CD14-positive monocyte (primary cell): Measurements from ENCODE around the gene HPCAL4. TPM values are rescaled to one million over a fixed set of nuclear protein-coding genes. Genes with fewer than 3 reads are reported as not detected.

Experiments
- DNase-seq, 3 donors: peaks; one replicate each; pipeline ENCODE4 v3.0.0-alpha.2; 2011 to 2022
- H2AFZ ChIP-seq: 2 replicates; pipeline ENCODE4 v1.6.0; 2012; ENCODE audit warnings: mild to moderate bottlenecking, low read depth, low read length, inconsistent platforms; ENCODE audit not compliant: insufficient read depth, poor library complexity, severe bottlenecking
- H3K27ac ChIP-seq, 2 donors: 1 replicate in 1 of 2; 2 replicates in 1 of 2; pipeline ENCODE4 v1.5.1; 2012 to 2013; ENCODE audit warnings: low read length in 2 of 2, control low read depth in 1 of 2, inconsistent platforms in 1 of 2, low read depth in 1 of 2, mild to moderate bottlenecking in 1 of 2
- H3K27me3 ChIP-seq, 2 donors: one replicate each; pipeline versions ENCODE4 v1.6.0 to v1.6.1; 2011 to 2013; ENCODE audit warnings: low read length in 2 of 2; ENCODE audit not compliant: control insufficient read depth in 2 of 2, insufficient read depth in 2 of 2
- H3K36me3 ChIP-seq, 2 donors: replicated peaks in 1 of 2; 1 replicate in 1 of 2; 2 replicates in 1 of 2; pipeline versions ENCODE4 v1.5.1 to v1.6.1; 2012 to 2013; ENCODE audit warnings: low read length in 2 of 2, control low read depth in 1 of 2, inconsistent platforms in 1 of 2, mild to moderate bottlenecking in 1 of 2; ENCODE audit not compliant: insufficient read depth in 2 of 2, control insufficient read depth in 1 of 2
- H3K4me1 ChIP-seq, 2 donors: 1 replicate in 1 of 2; 2 replicates in 1 of 2; pipeline versions ENCODE4 v1.5.1 to v1.6.1; 2012 to 2013; ENCODE audit warnings: low read length in 2 of 2, control low read depth in 1 of 2, inconsistent platforms in 1 of 2, mild to moderate bottlenecking in 1 of 2, moderate library complexity in 1 of 2; ENCODE audit not compliant: insufficient read depth in 2 of 2, control insufficient read depth in 1 of 2
- H3K4me2 ChIP-seq: replicated peaks from 2 replicates; pipeline ENCODE3; 2012; ENCODE audit warnings: low read length, moderate library complexity, mild to moderate bottlenecking; ENCODE audit not compliant: poor library complexity, severe bottlenecking; ENCODE audit errors: extremely low read depth
- H3K4me3 ChIP-seq, 3 experiments: fragments of 200-600 bp in 1 of 3; sonication (generic) in 1 of 3; replicated peaks in 1 of 3; 1 replicate in 2 of 3; 2 replicates in 1 of 3; pipeline ENCODE4 v1.5.1; 2011 to 2013; ENCODE audit warnings: low read length in 3 of 3, mild to moderate bottlenecking in 3 of 3, control low read depth in 2 of 3, low read depth in 2 of 3, inconsistent platforms in 1 of 3, moderate library complexity in 1 of 3
- H3K79me2 ChIP-seq: 2 replicates; pipeline ENCODE4 v1.6.0; 2012; ENCODE audit warnings: mild to moderate bottlenecking, control low read depth, inconsistent platforms, low read length, moderate library complexity; ENCODE audit not compliant: insufficient read depth
- H3K9ac ChIP-seq: 2 replicates; pipeline ENCODE4 v1.6.0; 2017; ENCODE audit warnings: low read length, mild to moderate bottlenecking; ENCODE audit not compliant: insufficient read depth, poor library complexity, severe bottlenecking
- H3K9me3 ChIP-seq, 2 donors: replicated peaks in 1 of 2; 1 replicate in 1 of 2; 2 replicates in 1 of 2; pipeline versions ENCODE4 v1.5.1 to v1.6.1; 2012 to 2013; ENCODE audit warnings: low read length in 2 of 2, control low read depth in 1 of 2; ENCODE audit not compliant: control insufficient read depth in 1 of 2, insufficient read depth in 1 of 2
- H4K20me1 ChIP-seq: 2 replicates; pipeline ENCODE4 v1.6.0; 2012; ENCODE audit warnings: mild to moderate bottlenecking, low read length, control low read depth, moderate library complexity; ENCODE audit not compliant: insufficient read depth
- H3K27ac Mint-ChIP-seq, 7 donors: one replicate each; pipeline ENCODE4 v1.8.0; 2020; ENCODE audit warnings: mild to moderate bottlenecking in 7 of 7, mixed read lengths in 7 of 7, moderate library complexity in 6 of 7, inconsistent platforms in 2 of 7
- H3K27me3 Mint-ChIP-seq, 3 donors: one replicate each; pipeline ENCODE4 v1.8.0; 2021 to 2022; ENCODE audit warnings: low read depth in 3 of 3, mild to moderate bottlenecking in 3 of 3, mixed read lengths in 3 of 3, moderate library complexity in 3 of 3, inconsistent platforms in 1 of 3
- H3K36me3 Mint-ChIP-seq, 2 donors: one replicate each; pipeline ENCODE4 v1.8.0; 2020; ENCODE audit warnings: mixed read lengths in 2 of 2, inconsistent platforms in 1 of 2, mild to moderate bottlenecking in 1 of 2
- H3K4me1 Mint-ChIP-seq: one replicate; pipeline ENCODE4 v1.8.0; 2020; ENCODE audit warnings: mild to moderate bottlenecking, mixed read lengths
- H3K4me3 Mint-ChIP-seq, 2 donors: one replicate each; pipeline ENCODE4 v1.8.0; 2020; ENCODE audit warnings: mild to moderate bottlenecking in 2 of 2, mixed read lengths in 2 of 2, moderate library complexity in 1 of 2
- H3K9me3 Mint-ChIP-seq, 7 donors: one replicate each; pipeline ENCODE4 v1.8.0; 2020 to 2022; ENCODE audit warnings: mixed read lengths in 7 of 7, mild to moderate bottlenecking in 6 of 7, moderate library complexity in 6 of 7, inconsistent platforms in 2 of 7
- WGBS: methylation state at CpG from one replicate; pipeline ENCODE4 v1.1.5; 2013; ENCODE audit warnings: missing lambda C conversion rate; ENCODE audit not compliant: insufficient coverage; 5-methylcytosine and 5-hydroxymethylcytosine counted together
- intact Hi-C, 2 donors: fragments of 100-400 bp; cut with micrococcal nuclease; formaldehyde crosslinking; loops; one replicate each; pipeline versions ENCODE4 v1.15.0 to v1.15.1; 2023
- polyA plus RNA-seq, 3 donors: library from polyadenylated mRNA; depleted of rRNA in 1 of 3; unstranded in 2 of 3; stranded (reverse) in 1 of 3; fragments of 300-500 nt in 2 of 3; fragments of >200 nt in 1 of 3; fragmentation: Illumina TruSeq in 2 of 3; gene quantifications; 1 replicate in 2 of 3; 2 replicates in 1 of 3; pipeline ENCODE4 v1.2.3, GENCODE V29; 2012 to 2021
- TF ChIP-seq, protein P1 (sequence below): fragments of 200-600 bp; IDR thresholded peaks from one replicate; pipeline ENCODE4 v1.8.0; 2022; ENCODE audit warnings: antibody characterized with exemption, mild to moderate bottlenecking

Gene HPCAL4
- polyA plus RNA-seq, 3 donors, result 0.03 to 0.05 TPM; not detected in 1

DNA sequence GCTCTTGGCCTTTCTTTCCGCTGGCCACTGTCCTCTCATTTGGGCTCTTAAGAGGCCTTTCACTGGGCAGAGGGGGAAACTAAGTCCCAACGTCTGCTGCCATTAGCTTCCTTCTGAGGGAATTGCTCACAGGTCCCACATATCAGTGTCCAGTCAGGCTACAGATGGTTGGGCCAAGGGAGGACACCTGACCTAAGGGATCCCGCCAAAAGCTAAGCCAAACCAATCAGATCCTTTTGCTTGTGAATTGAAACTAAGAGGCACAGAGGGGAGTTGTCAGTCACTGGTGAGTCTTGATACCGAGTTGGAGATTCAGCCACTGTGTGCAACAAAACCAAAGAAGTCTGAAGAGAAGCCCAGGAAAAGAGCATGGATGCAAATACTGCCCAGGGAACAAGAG, 13.6 kb downstream of the HPCAL4 start:
- Histone ChIP-seq H3K4me2 (no peak overlapping the region), H4K20me1 (no peaks in the 10 kb centered on the region), H2AFZ (no peak overlapping the region), H3K36me3 (no peaks in the 10 kb centered on the region), H3K27me3 (peaks cover 19 to 43% of the 10 kb centered on the region in 2 donors), H3K9me3 (no peaks in the 10 kb centered on the region), H3K79me2 (no peaks in the 10 kb centered on the region), H3K4me3 (no peak overlapping the region), H3K27ac (no peak overlapping the region), H3K9ac (no peak overlapping the region), H3K4me1 (no peaks in the 10 kb centered on the region)
- TF ChIP-seq, protein P1, sequence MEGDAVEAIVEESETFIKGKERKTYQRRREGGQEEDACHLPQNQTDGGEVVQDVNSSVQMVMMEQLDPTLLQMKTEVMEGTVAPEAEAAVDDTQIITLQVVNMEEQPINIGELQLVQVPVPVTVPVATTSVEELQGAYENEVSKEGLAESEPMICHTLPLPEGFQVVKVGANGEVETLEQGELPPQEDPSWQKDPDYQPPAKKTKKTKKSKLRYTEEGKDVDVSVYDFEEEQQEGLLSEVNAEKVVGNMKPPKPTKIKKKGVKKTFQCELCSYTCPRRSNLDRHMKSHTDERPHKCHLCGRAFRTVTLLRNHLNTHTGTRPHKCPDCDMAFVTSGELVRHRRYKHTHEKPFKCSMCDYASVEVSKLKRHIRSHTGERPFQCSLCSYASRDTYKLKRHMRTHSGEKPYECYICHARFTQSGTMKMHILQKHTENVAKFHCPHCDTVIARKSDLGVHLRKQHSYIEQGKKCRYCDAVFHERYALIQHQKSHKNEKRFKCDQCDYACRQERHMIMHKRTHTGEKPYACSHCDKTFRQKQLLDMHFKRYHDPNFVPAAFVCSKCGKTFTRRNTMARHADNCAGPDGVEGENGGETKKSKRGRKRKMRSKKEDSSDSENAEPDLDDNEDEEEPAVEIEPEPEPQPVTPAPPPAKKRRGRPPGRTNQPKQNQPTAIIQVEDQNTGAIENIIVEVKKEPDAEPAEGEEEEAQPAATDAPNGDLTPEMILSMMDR, result no peak
- Mint-ChIP-seq H3K27ac (no peak overlapping the region), H3K4me3 (no peak overlapping the region), H3K36me3 (no peaks in the 10 kb centered on the region), H3K4me1 (peaks cover 7% of the 10 kb centered on the region), H3K27me3 (peaks cover 34 to 53% (median 48%) of the 10 kb centered on the region in 3 donors), H3K9me3 (peaks cover 0 to 6% (median 0%) of the 10 kb centered on the region in 7 donors)
- intact Hi-C loops, result no loop called here
- WGBS, result 92% methylated on average over 4 of the region's 4 CpGs
- DNase-seq, result no peak

GRCh38 chr1:39676948-39677548, 14.2 kb downstream of the HPCAL4 start:
- Mint-ChIP-seq H3K9me3 (peaks cover 0 to 4% (median 2%) of the 10 kb centered on the region in 7 donors), H3K27me3 (peaks cover 36 to 53% (median 48%) of the 10 kb centered on the region in 3 donors), H3K4me3 (no peak overlapping the region), H3K36me3 (no peaks in the 10 kb centered on the region), H3K27ac (no peak overlapping the region), H3K4me1 (peaks cover 13% of the 10 kb centered on the region)
- H2AFZ ChIP-seq, result no peak overlapping the region
- no peak overlapping the region for H3K4me2 ChIP-seq
- DNase-seq, result no peak
- H3K36me3 ChIP-seq, result no peaks in the 10 kb centered on the region
- TF ChIP-seq, protein P1, result no peak
- H3K27me3 ChIP-seq, result peaks cover 15 to 43% of the 10 kb centered on the region in 2 donors
- H3K79me2 ChIP-seq, result no peaks in the 10 kb centered on the region
- no peak overlapping the region for H3K9ac ChIP-seq
- no peaks in the 10 kb centered on the region for H3K9me3 ChIP-seq
- H3K4me3 ChIP-seq, result no peak overlapping the region
- intact Hi-C loops, result no loop called here
- no peak overlapping the region for H3K27ac ChIP-seq
- no peaks in the 10 kb centered on the region for H4K20me1 ChIP-seq
- peaks cover 6% of the 10 kb centered on the region in 2 donors for H3K4me1 ChIP-seq
- 83% methylated on average over 4 of the region's 6 CpGs for WGBS
